GM18526 (cell line): Measurements from ENCODE around the gene MORN1.

Experiments used
- POLR2A ChIP-seq: IDR thresholded peaks from 3 replicates; pipeline ENCODE4 v1.6.1; 2011; ENCODE audit not compliant: insufficient read length; ENCODE audit errors: extremely low read depth

The MORN1 gene

GRCh38 chr1:2411801-2412394 lies 20.5 kb upstream of the MORN1 start:
- TF ChIP-seq POLR2A, result no peak

GRCh38 chr1:2409745-2410144 lies 18.4 kb upstream of the MORN1 start:
- TF ChIP-seq POLR2A, result no peak

- TF ChIP-seq POLR2A, result no peak
These were observed 17.5 kb upstream of the MORN1 start for GRCh38 chr1:2408859-2409276.

GRCh38 chr1:2408456-2408855 lies 17.1 kb upstream of the MORN1 start:
- no peak for TF ChIP-seq POLR2A

GRCh38 chr1:2407991-2408275 lies 16.6 kb upstream of the MORN1 start:
- TF ChIP-seq POLR2A, result no peak

GRCh38 chr1:2407166-2407990 lies 16.0 kb upstream of the MORN1 start:
- no peak for TF ChIP-seq POLR2A

- no peak for TF ChIP-seq POLR2A
These were observed 15.2 kb upstream of the MORN1 start for GRCh38 chr1:2406451-2407041.

- peak; percentile 14 for TF ChIP-seq POLR2A
These were observed 14.4 kb upstream of the MORN1 start for GRCh38 chr1:2405588-2406295.

GRCh38 chr1:2404890-2405511 lies 13.6 kb upstream of the MORN1 start:
- TF ChIP-seq POLR2A, result no peak

- no peak for TF ChIP-seq POLR2A
These were observed 13.0 kb upstream of the MORN1 start for GRCh38 chr1:2404142-2404889.

GRCh38 chr1:2403273-2403672 lies 11.9 kb upstream of the MORN1 start:
- TF ChIP-seq POLR2A, result no peak

GRCh38 chr1:2402420-2402819 lies 11.1 kb upstream of the MORN1 start:
- TF ChIP-seq POLR2A, result no peak

- no peak for TF ChIP-seq POLR2A
These were observed 9.7 kb upstream of the MORN1 start for GRCh38 chr1:2400950-2401649.

- no peak for TF ChIP-seq POLR2A
These were observed 9.2 kb upstream of the MORN1 start for GRCh38 chr1:2400576-2400909.
